DOHH2 (cell line): ENCODE measurements around the gene TMC7.

ENCODE experiments used
- H3F3A ChIP-seq: fragments of 200-600 bp; sonication (generic), shearing (Covaris generic); 2 replicates; pipeline ENCODE4 v1.6.0; 2016; ENCODE audit warnings: antibody characterized with exemption, mild to moderate bottlenecking; ENCODE audit not compliant: control insufficient read depth, insufficient read depth
- H3K27ac ChIP-seq: fragments of 200-600 bp; sonication (generic); 2 replicates; pipeline ENCODE4 v1.5.1; 2014; ENCODE audit warnings: low read depth, mild to moderate bottlenecking, low read length, moderate library complexity
- H3K27me3 ChIP-seq: fragments of 200-600 bp; sonication (generic); 2 replicates; pipeline ENCODE4 v1.6.1; 2014; ENCODE audit warnings: mild to moderate bottlenecking, low read length, mixed read lengths; ENCODE audit not compliant: control insufficient read depth
- H3K36me3 ChIP-seq: fragments of 200-600 bp; sonication (generic); 2 replicates; pipeline ENCODE4 v1.6.1; 2014; ENCODE audit warnings: mild to moderate bottlenecking, low read length, moderate library complexity, mixed read lengths; ENCODE audit not compliant: control insufficient read depth
- H3K4me1 ChIP-seq: fragments of 200-600 bp; sonication (generic); 2 replicates; pipeline ENCODE4 v1.6.1; 2014; ENCODE audit warnings: mild to moderate bottlenecking, low read length, mixed read lengths; ENCODE audit not compliant: control insufficient read depth
- H3K4me2 ChIP-seq: fragments of 200-600 bp; sonication (generic); 2 replicates; pipeline ENCODE4 v1.6.0; 2014; ENCODE audit warnings: mild to moderate bottlenecking, low read length, moderate library complexity
- H3K4me3 ChIP-seq: fragments of 200-600 bp; sonication (generic); 2 replicates; pipeline ENCODE4 v1.5.1; 2014; ENCODE audit warnings: mild to moderate bottlenecking, low read length, mixed read lengths
- H3K79me2 ChIP-seq: fragments of 200-600 bp; sonication (generic); 2 replicates; pipeline ENCODE4 v1.6.1; 2014; ENCODE audit warnings: mild to moderate bottlenecking, low read length, mixed read lengths; ENCODE audit not compliant: control insufficient read depth
- H3K9me2 ChIP-seq: fragments of 200-600 bp; sonication (generic); replicated peaks from 2 replicates; pipeline ENCODE4 v1.6.1; 2014; ENCODE audit warnings: mild to moderate bottlenecking, low read length, mixed read lengths; ENCODE audit not compliant: control insufficient read depth
- H3K9me3 ChIP-seq: fragments of 200-600 bp; sonication (generic); 2 replicates; pipeline ENCODE4 v1.6.1; 2014; ENCODE audit warnings: antibody characterized with exemption, low read length, mixed read lengths; ENCODE audit not compliant: control insufficient read depth, insufficient read depth
- H4K20me1 ChIP-seq: fragments of 200-600 bp; sonication (generic); 2 replicates; pipeline ENCODE4 v1.6.0; 2014; ENCODE audit warnings: low read depth, mild to moderate bottlenecking, antibody characterized with exemption, low read length, moderate library complexity; ENCODE audit not compliant: control insufficient read depth, insufficient read depth
- CTCF ChIP-seq: fragments of 200-600 bp; sonication (generic); IDR thresholded peaks from one replicate; pipeline ENCODE4 v1.5.1; 2014; ENCODE audit warnings: antibody characterized with exemption, mild to moderate bottlenecking, low read depth, low read length; ENCODE audit not compliant: poor library complexity, severe bottlenecking
- EZH2phosphoT487 ChIP-seq: fragments of 200-600 bp; sonication (generic); IDR thresholded peaks from 2 replicates; pipeline ENCODE4 v1.6.1; 2017; ENCODE audit warnings: borderline replicate concordance, mild to moderate bottlenecking, antibody characterized with exemption, low read length, moderate library complexity, mixed read lengths

The TMC7 gene

DNA sequence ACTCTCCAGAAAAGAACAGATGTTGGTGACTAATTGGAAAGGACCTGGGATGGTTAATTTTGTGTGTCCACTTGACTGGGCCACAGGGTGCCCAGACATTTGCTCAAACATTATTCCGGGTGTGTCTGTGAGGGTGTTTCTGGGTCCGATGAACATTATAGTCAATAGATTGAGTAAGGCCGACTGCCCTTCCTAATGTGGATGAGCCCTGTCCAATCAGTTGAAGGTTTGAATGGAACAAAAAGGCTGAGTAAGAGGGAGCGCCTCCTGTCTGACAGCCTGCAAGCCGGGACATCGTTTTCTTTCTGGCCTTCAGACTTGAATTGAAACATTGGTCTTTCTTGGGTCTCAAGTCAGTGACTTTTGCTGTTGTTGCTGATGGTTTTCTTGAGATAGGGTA is 107.2 kb downstream of the TMC7 start:
- H3F3A ChIP-seq = no peaks in the 10 kb centered on the region
- H3K36me3 ChIP-seq = no peaks in the 10 kb centered on the region
- TF ChIP-seq CTCF (no peak), EZH2phosphoT487 (no peak)
- no peaks in the 10 kb centered on the region for H3K9me2 ChIP-seq
- H3K27me3 ChIP-seq = peaks cover 3% of the 10 kb centered on the region; the same call in 1 of the 2 replicates
- H3K4me2 ChIP-seq = no peak overlapping the region
- H4K20me1 ChIP-seq = no peaks in the 10 kb centered on the region
- no peak overlapping the region for H3K27ac ChIP-seq
- H3K4me3 ChIP-seq = no peak overlapping the region
- H3K4me1 ChIP-seq = peaks cover 13% of the 10 kb centered on the region
- no peaks in the 10 kb centered on the region for H3K79me2 ChIP-seq
- H3K9me3 ChIP-seq = no peaks in the 10 kb centered on the region

DNA sequence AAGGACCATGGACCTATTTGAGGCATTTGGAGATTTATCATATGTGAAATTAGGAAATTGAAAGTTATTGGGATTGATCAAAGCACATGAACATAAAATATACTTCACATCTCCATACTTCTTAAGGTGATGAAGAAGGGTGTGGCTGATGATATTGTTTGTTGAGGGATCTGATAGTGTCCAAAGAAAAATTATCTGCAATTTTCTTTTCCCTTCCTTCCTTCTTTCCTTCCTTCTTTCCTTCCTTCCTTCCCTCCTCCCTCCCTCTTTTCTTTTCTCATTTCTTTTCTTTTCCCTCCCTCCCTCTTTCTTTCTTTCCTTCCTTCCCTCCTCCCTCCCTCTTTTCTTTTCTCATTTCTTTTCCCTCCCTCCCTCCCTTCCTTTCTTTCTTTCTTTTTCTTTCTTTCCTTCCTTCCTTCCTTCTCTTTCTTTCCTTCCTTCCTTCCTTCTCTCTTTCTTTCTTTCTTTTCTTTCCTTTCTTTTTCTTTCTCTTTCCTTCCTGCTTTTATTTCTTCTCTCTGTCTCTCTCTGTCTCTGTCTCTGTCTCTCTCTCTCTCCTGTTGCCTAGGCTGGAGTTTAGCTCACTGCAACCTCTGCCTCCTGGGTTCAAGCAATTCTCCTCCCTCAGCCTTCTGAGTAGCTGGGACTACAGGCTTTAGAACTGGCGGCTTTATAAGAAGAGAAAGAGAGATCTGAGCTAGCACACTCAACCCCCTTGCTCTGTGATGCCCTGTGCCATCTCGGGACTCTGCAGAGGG is 109.1 kb downstream of the TMC7 start:
- no peak for TF ChIP-seq CTCF
- TF ChIP-seq EZH2phosphoT487 = no peak
- no peaks in the 10 kb centered on the region for H3K27me3 ChIP-seq
- no peaks in the 10 kb centered on the region for H4K20me1 ChIP-seq
- no peaks in the 10 kb centered on the region for H3F3A ChIP-seq
- H3K4me1 ChIP-seq = peaks cover 6% of the 10 kb centered on the region
- no peak overlapping the region for H3K27ac ChIP-seq
- no peaks in the 10 kb centered on the region for H3K36me3 ChIP-seq
- no peak overlapping the region for H3K4me3 ChIP-seq
- no peaks in the 10 kb centered on the region for H3K9me2 ChIP-seq
- H3K4me2 ChIP-seq = no peak overlapping the region
- H3K9me3 ChIP-seq = peaks cover 3% of the 10 kb centered on the region; the same call in 1 of the 2 replicates
- no peaks in the 10 kb centered on the region for H3K79me2 ChIP-seq

DNA sequence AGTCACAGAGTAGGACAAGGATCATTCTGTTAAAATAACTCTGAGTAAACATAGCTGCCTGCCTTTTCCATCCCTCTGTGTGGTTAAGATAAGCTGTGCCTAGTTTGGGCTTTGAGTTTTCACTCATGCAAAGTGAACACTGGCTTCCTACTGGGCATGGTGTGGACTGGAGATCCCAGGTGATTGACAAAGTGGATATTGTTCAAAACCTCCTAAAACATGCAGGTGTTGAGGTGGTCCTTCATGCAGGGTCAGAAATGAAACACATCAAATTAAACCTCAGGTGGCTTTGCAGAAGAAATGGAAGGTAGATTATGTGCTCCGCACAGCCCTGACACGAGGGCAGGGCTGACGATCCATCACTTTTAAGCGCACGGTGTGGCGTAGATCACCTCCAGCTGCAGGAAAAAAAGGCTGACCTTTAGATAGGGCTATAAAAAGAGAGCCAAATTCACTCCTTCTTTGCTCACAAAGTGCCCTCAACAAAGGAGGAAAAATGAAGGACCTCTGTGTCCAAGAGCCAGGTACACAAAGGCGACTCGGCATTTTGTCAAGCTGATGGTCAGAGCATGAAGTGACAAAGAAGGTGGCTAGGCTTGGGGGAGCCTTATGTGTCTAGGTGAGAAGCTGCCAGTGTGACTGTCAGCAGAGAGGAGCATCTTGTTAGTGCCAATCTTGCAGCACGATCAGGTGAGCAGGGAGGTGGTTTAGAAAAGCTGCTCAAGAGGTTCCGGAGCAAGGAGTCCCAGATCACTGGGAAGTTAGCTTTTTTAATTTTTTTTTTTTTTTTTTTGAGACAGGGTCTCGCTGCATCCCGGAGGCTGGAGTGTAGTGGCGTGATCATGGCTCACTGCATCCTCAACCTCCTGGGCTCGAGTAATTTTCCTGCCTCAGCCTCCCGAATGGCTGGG is 110.2 kb downstream of the TMC7 start:
- H3K79me2 ChIP-seq = no peaks in the 10 kb centered on the region
- H4K20me1 ChIP-seq = no peaks in the 10 kb centered on the region
- H3K4me2 ChIP-seq = no peak overlapping the region
- peaks cover 6% of the 10 kb centered on the region for H3K4me1 ChIP-seq
- H3F3A ChIP-seq = no peaks in the 10 kb centered on the region
- TF ChIP-seq CTCF = no peak
- TF ChIP-seq EZH2phosphoT487 = no peak
- no peak overlapping the region for H3K27ac ChIP-seq
- no peaks in the 10 kb centered on the region for H3K27me3 ChIP-seq
- H3K4me3 ChIP-seq = no peak overlapping the region
- no peaks in the 10 kb centered on the region for H3K36me3 ChIP-seq
- H3K9me3 ChIP-seq = peaks cover 6% of the 10 kb centered on the region; the same call in 1 of the 2 replicates
- no peaks in the 10 kb centered on the region for H3K9me2 ChIP-seq
